ENCODE data around the gene CNKSR3. TPM values are rescaled to one million over a fixed set of nuclear protein-coding genes. Genes with fewer than 3 reads are reported as not detected.

Gene CNKSR3
- total RNA-seq = 2.9 and 4.9 TPM in 2 replicates

GRCh38 chr6:154510144-154510905 lies at the start of gene CNKSR3:
CNKSR3 (minus strand) TSS chr6:154510685; CDS start chr6:154510114, 571 bp downstream.

GRCh38 chr6:154356690-154357089 lies 153.8 kb downstream of the CNKSR3 start, which contains the start of gene IPCEF1:
IPCEF1 (minus strand) TSS chr6:154356803; CDS start chr6:154265947, 90,856 bp downstream.

Small RNA genes lying within 50 kb of the gene (small RNA-seq; reads per million reads assigned to genes)
- not detected for gene AL357075.2

Other genes with a start within 250 kb of the CNKSR3 start
- gene IPCEF1, start 153.9 kb downstream of the CNKSR3 start, total RNA-seq = under 0.01 TPM in 1 of 2 replicates, not detected in the other
- 23.5 and 39.1 TPM in 2 replicates for gene SCAF8, start 222.7 kb upstream of the CNKSR3 start, total RNA-seq